GM12873 (cell line): ENCODE data around the gene SLC16A5.

Experiments used
- CTCF ChIP-seq: IDR thresholded peaks from 2 replicates; pipeline ENCODE4 v1.5.1; 2012; ENCODE audit warnings: low read depth, mild to moderate bottlenecking, moderate library complexity, low read length, control low read depth; ENCODE audit not compliant: insufficient read depth; ENCODE audit errors: missing control alignments

SLC16A5 gene

GRCh38 chr17:75067856-75068255 is 19.9 kb upstream of the SLC16A5 start:
- no peak for TF ChIP-seq CTCF

- TF ChIP-seq CTCF: no peak
Measured at GRCh38 chr17:75068750-75069149, 19.0 kb upstream of the SLC16A5 start.

- TF ChIP-seq CTCF: peak; percentile 26
Measured at GRCh38 chr17:75069783-75070182, 18.0 kb upstream of the SLC16A5 start.

- TF ChIP-seq CTCF: no peak
Measured at GRCh38 chr17:75073618-75074047, 14.1 kb upstream of the SLC16A5 start.

- no peak for TF ChIP-seq CTCF
Measured at GRCh38 chr17:75074532-75074931, 13.2 kb upstream of the SLC16A5 start.

GRCh38 chr17:75075597-75076336 is 12.0 kb upstream of the SLC16A5 start:
- TF ChIP-seq CTCF: no peak

GRCh38 chr17:75077072-75077495 is 10.7 kb upstream of the SLC16A5 start:
- no peak for TF ChIP-seq CTCF
